Endothelial cell of hepatic sinusoid (primary cell): ENCODE measurements around the gene SMURF2.
"Not testable (repeated sequence)": the region's sequence is repeated elsewhere in the genome, so short reads cannot be mapped to it uniquely, and the experiment has no call there.

Source experiments
- in situ Hi-C: cut with HindIII; loops from 2 replicates; pipeline ENCODE4 v1.10.0; 2017; ENCODE audit warnings: low sequenced_read_pairs

SMURF2 gene

GRCh38 chr17:64667807-64668721 is 6.0 kb upstream of the SMURF2 start:
- in situ Hi-C loops = not testable (repeated sequence)

DNA sequence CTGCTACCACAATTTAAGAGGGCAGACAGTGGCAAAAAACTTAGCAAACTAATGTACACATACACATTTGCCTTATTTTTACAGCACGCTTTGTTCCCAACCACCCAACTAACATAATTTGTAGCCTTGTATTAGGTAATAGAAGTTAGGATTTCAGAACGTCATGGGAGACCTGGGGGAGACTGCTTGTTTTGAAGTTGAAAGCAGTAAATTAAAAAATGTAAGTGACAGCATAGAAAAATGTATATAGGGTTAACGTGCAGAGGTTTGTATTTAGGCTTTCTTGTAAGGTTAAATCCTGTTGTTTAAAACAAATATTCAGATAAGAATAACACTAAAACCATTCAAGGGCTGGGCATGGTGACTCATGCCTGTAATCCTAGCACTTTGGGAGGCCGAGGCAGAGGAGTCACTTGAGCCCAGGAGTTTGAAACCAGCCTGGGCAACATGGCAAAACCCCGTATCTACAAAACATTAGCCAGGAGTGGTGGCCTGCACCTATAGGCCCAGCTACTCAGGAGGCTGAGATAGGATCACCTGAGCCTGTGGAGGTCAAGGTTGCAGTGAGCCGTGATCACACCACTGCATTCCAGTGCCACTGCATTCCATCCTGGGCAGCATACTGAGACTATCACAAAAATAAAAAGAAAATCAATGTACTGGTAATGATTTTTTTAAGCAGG is 2.3 kb upstream of the SMURF2 start:
- in situ Hi-C loops = not testable (repeated sequence)

- in situ Hi-C loops = not testable (repeated sequence)
Observed at GRCh38 chr17:64663836-64664235, 1.7 kb upstream of the SMURF2 start.

- in situ Hi-C loops = no loop called here
Observed at GRCh38 chr17:64662774-64663367, 764 bp upstream of the SMURF2 start.

GRCh38 chr17:64661726-64661975 is 456 bp downstream of the SMURF2 start:
- in situ Hi-C loops = no loop called here

DNA sequence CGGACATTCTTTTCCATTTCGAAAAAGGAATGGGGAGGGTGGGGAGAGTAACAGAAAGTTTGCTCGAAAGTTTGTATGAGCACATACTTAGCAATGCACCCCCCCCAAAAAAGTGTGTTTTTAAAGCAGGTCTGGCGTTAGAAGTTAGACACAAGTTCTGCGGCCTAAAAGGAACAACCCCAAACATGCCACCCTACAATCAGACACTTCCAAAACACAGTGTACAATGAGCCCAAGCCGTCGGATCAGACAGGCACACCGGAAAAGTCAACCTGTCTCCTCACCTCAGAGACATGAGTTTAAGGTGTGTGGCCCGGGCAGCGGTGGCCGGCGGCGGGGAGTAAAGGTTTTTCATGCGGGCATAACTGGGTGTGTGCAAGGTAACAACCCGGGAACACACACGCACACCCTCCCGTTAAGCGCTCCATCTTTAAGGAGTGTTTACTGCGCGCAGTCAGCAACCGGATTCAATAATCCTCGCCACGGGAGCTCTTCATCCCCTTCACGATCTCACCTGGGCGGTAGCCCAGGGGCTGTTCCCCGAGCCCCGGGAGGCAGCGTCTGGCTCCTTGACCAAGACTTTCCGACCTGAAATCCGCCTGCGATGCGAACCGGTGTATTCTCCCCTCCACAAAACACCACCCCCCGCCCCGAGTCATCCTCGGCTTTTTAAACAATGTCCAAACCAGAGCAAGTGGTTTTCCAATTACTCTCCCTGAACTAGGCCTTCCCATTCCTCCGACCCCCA is 955 bp downstream of the SMURF2 start:
- in situ Hi-C loops = not testable (repeated sequence)

DNA sequence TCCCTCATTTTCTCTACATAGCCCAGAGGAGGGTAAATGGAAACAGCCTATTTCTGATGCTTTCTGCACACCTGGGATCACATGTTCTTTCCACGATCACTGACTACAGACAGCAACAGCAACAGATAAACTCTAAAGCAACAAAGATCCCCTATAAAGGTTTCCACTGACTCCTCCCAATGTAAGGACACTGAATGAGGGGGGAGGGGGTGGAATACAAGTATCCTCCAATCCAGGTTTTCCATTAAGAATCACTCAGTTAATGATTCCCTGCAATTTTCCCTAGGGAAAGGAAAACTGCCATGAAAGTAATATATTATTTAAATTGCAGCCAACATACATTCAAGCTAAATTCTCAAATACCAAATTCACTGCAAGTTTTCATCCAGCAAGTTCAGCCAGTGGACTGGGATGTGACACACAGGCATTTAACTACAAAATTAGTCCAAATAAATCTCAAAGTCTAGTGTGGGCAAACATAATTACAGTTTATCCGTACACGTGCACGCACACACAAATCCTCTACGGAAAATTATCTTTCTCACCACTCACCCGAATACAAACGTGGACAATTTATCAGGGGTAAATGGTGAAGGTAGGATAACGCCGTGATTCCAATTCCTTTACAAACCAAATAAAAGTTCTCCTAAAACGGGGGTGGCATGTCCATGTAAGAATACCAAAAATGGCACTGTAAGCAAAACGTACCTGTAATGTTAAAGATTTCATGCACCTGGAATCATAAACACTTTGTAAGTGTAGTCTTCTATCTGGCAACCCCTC is 1.7 kb downstream of the SMURF2 start:
- in situ Hi-C loops = not testable (repeated sequence)

DNA sequence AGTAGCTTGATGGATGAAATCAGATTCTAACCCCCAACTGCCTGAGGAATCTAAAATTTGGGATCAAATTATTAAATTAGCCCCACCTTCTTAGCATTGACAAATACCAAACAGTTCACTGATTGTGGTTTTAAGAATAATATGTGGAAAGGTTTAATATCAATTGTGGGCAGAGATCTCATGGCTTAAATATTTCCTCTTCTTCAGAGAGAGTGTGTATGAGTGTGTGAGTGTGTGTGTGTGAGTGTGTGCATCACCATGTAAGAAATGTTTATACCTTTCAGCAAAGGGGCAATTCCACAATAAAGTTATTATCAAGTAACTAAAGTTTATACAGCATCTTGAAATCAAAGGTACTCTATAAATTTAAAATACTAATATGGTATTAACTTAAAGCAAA is 3.2 kb downstream of the SMURF2 start:
- in situ Hi-C loops = no loop called here

DNA sequence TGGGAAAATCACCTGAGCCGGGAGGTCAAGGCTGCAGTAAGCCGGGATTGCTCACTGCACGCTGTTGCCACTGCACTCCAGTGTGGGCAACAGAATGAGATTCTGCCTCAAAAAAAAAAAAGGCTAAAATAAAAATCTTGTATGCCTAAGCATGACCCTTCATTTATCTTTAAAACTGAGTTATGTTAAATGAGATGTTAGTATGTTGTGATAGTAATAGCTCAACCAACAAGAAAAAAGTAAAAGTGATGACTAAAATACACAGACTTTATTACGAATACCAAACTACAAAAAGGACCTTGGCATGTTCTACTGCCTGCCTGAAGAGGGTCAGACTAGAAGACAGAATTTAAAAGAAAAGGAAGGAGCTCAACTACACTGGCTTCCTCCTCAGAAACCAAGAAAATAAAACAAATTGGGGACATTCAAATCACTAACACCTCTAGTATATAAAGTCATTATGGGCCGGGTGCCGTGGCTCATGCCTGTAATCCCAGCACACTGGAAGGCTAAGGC is 4.4 kb downstream of the SMURF2 start:
- in situ Hi-C loops = no loop called here

DNA sequence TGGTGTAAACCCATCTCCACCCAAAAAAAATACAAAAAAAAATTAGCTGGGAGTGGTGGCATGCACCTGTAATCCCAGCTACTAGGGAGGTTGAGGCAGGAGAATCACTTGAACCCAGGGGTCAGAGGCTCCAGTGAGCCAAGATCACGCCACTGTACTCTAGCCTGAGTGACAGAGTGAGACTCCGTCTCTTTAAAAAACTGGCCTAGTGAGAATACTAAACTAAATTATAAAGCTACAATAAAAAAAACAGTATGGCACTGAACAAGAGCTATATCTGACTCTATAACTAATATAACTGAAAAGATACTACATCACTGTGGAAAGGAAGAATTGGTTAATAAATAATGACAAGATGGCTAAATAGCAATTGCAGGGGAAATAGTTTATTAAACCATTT is 6.4 kb downstream of the SMURF2 start:
- in situ Hi-C loops = no loop called here

DNA sequence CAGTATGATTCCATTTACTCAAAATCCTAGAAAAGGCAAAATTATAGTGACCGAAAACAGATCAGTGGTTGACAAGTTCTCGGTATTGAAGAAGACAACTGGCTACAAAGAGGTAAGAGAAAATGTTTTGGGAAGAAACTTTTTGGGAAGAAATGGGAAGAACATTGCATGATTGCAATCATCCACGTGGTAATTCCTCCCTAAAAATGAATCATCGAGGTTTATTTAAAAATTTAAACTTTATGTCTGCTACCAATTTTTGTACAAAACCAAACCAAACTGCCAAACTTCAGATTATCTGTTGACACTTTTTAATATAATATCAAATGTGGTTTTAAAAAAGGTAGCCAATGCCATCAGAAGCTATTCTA is 8.1 kb downstream of the SMURF2 start:
- in situ Hi-C loops = no loop called here

DNA sequence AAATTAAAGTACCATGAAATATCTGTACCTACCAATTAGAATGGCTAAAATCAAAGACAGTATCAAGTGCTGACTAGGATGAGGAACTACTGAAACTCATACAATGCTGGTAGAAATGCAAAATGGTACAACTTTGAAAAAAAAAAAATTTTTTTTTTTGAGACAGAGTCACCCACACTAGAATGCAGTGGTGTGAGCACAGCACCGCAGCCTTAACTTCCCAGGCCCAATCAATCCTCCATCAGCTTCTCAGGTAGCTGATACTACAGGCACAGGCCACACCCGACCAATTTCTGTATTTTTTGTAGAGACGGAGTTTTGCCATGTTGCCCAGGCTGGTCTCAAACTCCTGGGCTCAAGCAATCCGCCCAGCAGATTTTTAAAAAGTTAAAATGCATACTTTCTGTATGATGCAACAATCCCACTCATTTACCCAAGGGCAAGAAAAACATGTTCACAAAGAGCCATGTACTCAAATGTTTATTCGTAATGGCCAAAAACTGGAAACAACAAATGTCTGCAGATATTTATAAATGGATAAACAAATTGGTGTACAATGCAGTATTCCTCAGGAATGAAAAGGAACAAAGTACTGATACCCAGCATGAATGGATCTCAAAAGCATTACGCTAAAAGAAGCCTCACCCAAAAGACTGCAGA is 8.7 kb downstream of the SMURF2 start:
- in situ Hi-C loops = no loop called here

- in situ Hi-C loops = no loop called here
Observed at GRCh38 chr17:64651889-64652288, 10.2 kb downstream of the SMURF2 start.

- in situ Hi-C loops = no loop called here
Observed at GRCh38 chr17:64648234-64648633, 13.9 kb downstream of the SMURF2 start.

DNA sequence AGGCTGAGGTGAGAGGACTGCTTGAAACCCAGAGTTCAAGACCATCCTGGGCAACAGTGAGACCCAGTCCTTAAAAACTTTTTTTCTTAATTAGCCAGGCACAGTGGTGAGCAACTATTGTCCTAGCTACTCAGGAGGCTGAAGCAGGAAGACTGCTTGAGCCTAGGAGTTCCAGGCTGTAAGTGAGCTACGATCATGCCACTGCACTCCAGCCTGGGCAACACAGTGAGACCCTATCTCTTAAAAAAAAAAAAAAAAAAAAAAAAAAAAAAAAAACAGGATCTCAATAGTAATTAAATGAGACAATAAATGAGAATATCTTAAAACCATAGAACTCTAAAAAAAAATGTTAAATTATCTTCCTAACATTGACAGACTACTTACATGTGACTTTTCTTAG is 14.3 kb downstream of the SMURF2 start:
- in situ Hi-C loops = no loop called here

DNA sequence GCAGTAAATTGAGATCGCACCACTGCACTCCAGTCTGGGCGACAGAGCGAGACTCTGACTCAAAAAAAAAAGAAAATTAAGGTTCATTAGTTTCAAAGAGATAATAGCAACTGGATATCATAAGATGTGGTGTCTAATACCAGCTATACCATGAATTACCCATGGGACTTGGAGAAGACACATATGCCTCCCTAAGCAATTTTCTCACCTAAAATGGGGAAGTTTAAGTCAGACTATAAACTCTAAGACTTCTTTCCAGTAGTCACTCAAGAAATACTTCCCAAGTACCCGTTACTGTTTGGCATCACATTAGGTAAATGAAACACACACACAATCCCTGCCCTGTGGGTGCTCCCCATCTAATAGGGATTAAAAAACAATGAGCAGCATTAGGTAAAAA is 22.6 kb downstream of the SMURF2 start:
- in situ Hi-C loops = no loop called here

DNA sequence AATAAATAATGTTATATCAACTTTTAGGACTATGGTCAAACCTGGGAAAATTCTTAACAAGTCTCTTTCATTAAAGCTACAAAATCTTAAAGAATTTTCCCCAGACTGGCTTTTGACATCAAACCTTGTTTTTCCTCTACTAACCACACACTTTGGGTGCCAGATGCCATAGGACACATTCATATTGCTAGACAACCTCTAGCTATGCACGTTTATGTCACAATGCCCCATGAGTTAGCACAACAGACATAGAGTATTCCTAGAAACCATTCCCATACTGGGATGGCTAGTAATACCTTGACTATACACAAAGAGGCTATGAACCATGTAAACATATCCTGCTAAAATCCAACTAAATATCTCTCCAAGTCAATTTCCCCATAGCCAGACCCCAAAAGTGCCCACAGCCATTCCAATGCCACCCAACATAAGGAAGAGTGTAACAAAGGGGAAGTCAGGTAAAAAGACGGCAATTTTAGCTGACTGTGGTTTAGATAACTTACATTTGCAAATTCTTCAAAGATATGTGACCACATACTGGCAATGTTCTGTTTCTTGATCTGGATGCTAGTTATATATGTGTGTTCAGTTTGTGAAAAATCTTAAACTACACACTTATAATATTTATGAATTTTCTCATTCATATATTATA is 23.4 kb downstream of the SMURF2 start:
- in situ Hi-C loops = no loop called here

- in situ Hi-C loops = no loop called here
Observed at GRCh38 chr17:64635647-64636305, 26.3 kb downstream of the SMURF2 start.

DNA sequence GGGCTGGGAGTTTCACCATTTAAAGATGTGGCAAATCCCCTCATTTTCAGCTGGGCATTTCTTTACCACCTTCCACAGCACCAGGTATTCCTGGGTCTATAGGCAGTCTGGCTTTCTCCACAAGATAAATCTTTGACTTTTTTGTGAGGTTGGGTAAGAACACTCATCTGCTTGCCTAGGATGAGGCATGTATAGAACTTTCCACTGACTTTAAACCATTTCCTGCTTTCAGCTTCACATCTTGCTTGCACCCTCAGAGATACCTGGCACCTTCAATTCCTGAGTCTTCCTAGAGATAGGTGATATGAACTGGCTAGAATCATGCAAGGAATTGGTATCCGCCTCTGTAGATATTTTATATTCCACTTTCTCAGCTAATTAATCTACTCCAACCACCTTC is 27.9 kb downstream of the SMURF2 start:
- in situ Hi-C loops = no loop called here
